ENCODE data around the gene POLR3E.
A peak's percentile ranks its signal among the peaks of the same experiment; 100 is the strongest.

Gene POLR3E

DNA sequence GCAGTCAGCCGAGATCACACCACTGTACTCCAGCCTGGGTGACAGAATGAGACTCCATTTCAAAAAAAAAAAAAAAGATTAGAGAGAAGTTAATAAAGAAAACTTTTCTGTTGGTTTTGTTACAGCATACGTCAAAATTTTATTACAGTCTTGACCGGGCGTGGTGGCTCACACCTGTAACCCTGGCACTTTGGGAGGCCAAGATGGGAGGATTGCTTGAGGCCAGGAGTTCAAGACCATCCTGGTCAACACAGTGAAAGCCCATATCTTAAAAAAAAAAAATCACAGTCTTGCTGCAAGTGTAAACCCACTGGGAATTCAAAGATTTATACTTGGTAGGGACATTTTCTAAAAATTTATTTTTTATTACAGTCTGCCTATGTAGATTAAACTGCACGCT is 6.2 kb upstream of the POLR3E start:
- TF ChIP-seq CTCF (IDR thresholded peaks at IDR 0.05; ENCODE audit: insufficient read depth, low read depth, low read length, missing control alignments), result no peak
- DNase-seq (ENCODE audit: low read depth), result no peak
- H3K4me3 ChIP-seq (ENCODE audit: low read depth, low read length), result no peak overlapping the region

- DNase-seq (ENCODE audit: low read depth), result no peak
- TF ChIP-seq CTCF (IDR thresholded peaks at IDR 0.05; ENCODE audit: insufficient read depth, low read depth, low read length, missing control alignments), result no peak
- no peak overlapping the region for H3K4me3 ChIP-seq (ENCODE audit: low read depth, low read length)
These were observed 5.3 kb upstream of the POLR3E start for GRCh38 chr16:22291860-22292318.

- TF ChIP-seq CTCF (IDR thresholded peaks at IDR 0.05; ENCODE audit: insufficient read depth, low read depth, low read length, missing control alignments), result no peak
- no peak overlapping the region for H3K4me3 ChIP-seq (ENCODE audit: low read depth, low read length)
- DNase-seq (ENCODE audit: low read depth), result no peak
These were observed 4.9 kb upstream of the POLR3E start for GRCh38 chr16:22292320-22292719.

DNA sequence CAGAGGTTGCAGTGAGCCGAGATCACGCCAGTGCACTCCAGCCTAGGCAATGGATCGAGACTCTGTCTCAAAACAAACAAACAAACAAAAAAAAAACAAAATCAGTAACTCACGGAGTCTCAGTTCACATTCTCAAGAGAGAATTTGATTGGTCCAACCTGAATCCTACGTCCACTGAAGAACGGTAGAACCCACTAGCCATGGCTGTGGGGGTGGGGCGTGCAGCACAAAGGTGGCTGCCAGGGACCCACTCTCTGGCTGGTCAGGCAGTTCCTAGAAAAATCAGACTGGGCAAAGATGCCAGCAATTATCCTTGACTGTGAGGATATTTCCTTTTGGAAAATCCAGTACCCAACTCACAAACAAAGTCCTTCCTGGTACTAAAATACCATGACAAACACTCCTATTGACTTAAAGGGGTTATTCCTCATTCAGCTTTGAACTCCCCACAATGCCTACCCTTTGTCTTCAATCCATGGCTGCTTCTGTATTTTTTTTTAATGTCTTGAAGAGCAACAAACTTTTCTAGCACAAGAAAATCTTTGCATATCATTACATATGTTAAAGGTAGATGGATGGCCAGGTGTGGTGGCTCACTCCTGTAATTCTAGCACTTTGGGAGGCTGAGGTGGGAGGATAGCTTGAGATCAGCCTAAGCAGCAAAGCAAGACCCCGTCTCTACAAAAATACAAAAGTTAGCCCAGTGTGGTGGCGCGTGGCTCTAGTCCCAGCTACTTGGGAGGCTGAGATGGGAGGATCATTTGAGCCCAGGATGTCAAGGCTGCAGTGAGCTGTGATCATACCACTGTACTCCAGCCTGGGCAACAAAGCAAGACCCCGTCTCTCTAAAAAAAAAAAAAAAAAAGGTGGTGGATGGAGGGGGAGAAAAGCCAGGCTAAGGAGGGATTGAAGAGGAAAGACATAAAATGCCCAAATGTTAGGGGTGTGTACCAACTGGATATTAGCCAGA is 3.8 kb upstream of the POLR3E start:
- no peak for TF ChIP-seq CTCF (IDR thresholded peaks at IDR 0.05; ENCODE audit: insufficient read depth, low read depth, low read length, missing control alignments)
- no peak overlapping the region for H3K4me3 ChIP-seq (ENCODE audit: low read depth, low read length)
- no peak for DNase-seq (ENCODE audit: low read depth)

- no peak for DNase-seq (ENCODE audit: low read depth)
- TF ChIP-seq CTCF (IDR thresholded peaks at IDR 0.05; ENCODE audit: insufficient read depth, low read depth, low read length, missing control alignments), result no peak
- peak overlapping the region; percentile 84 for H3K4me3 ChIP-seq (ENCODE audit: low read depth, low read length)
These were observed 740 bp upstream of the POLR3E start for GRCh38 chr16:22296225-22297113.

DNA sequence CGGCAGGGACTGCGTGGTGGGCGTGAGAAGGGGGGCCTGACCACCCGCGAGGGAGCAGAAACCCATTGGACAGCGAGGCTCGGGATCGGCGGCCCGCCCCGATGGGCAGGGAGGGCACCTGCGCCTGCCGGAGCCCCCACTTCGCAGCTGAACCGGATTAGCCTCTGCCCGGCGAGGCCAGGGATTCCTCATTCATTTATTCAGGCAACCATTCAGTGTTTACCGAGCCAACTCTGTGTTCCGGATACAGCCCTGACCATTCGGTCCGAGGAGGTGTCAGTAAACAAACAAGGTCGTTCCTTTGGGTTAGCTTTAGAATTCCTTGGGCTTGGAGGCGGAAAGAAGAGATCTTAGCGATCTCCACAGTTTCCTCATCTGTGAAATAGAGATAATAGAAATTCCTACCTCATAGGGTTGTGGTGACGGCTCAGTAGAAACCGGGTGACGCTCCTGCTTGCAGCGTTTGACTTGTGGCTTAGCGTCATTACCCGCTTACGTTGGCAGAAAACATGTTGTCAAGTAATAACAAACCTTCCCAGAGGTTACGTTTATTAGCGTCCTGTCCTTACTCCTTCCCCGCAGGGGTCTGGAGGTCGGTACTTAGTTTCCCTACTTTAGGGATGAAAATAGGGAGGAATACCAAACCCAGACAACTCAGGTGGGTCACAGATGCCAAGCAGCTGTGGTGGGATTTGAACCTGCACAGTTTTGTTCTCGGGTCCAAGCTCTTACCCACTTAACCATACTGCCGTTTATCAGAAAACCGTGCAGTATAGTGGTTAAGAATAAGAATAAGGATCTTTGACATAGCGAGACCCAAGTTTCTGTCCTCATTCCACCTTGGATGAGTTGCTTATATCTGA is 893 bp downstream of the POLR3E start:
- no peak for TF ChIP-seq CTCF (IDR thresholded peaks at IDR 0.05; ENCODE audit: insufficient read depth, low read depth, low read length, missing control alignments)
- DNase-seq (ENCODE audit: low read depth), result peak; percentile 94
- peak overlapping the region; percentile 66 for H3K4me3 ChIP-seq (ENCODE audit: low read depth, low read length)
